ENCODE results near the gene GPR152.

GPR152 gene

DNA sequence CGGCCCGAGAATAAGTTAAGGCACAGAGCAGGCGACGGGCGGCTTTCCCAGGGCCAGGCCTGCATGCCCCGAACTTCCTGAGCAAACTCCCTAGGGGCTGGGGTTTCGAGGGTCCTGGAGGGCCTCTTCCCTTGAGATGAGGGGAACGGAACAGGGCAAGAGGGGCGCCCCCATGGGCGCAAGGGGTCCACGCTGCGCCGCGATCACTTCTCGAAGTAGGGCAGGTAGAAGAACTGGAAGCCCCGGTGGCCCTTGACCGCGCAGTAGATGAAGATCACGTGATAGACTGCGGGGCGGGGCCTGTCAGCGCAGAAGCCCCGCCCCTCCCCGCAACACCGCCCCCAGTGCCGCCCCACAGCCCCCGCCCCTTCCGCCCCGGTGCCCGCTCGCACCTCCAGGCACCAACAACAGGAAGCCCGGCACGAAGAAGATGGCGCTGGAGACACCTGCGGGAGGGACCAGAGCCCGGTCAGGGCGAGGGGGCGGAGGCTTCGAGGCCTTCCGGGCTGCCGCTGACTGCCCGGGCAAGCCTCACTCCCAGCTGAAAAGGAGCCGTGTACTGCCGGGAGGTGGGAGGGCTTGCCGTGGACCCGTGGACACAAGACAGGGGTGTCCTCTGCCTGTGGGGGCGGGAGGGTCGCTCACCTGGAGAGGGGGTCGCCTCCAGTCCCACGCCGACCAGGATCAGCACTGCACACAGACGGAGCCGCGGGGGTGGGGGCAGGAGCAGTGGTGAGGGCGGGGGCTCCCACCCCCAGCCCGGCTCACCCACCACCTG lies 12.1 kb upstream of the GPR152 start:
- H3K36me3 ChIP-seq (ENCODE audit: control insufficient read depth in 4 of 4, insufficient read depth in 4 of 4, low read length in 3 of 4), result peaks cover 0 to 2% (median 0%) of the 10 kb centered on the region in 4 experiments
- no peaks in the 10 kb centered on the region for H3K9me3 ChIP-seq (ENCODE audit: control extremely low read depth in 1 of 5, control insufficient read depth in 4 of 5, insufficient read depth in 2 of 5, low read depth in 1 of 5, low read length in 4 of 5)
- H3K4me3 ChIP-seq (ENCODE audit: control insufficient read depth in 1 of 7, extremely low read depth in 1 of 7, insufficient read depth in 4 of 7, low read depth in 2 of 7, low read length in 6 of 7), result peak overlapping the region; percentile 34 to 91 (median 74)
- H3K4me1 ChIP-seq (ENCODE audit: control extremely low read depth in 1 of 4, control insufficient read depth in 4 of 4, insufficient read depth in 4 of 4, low read length in 3 of 4), result peaks cover 3 to 50% (median 32%) of the 10 kb centered on the region in 4 experiments
- WGBS (ENCODE audit: insufficient coverage), result 11% methylated on average over 41 of the region's 56 CpGs
- peak overlapping the region; percentile 77 to 88 for H3K27ac ChIP-seq (ENCODE audit: insufficient read depth in 1 of 2, low read depth in 1 of 2, low read length in 2 of 2, poor library complexity in 1 of 2, severe bottlenecking in 2 of 2)
- CTCF ChIA-PET, result interaction anchor here (0.9 to 1.3 kb wide), 3 partner anchors 24 to 77 kb away, joined by 3 read pairs; no protein-coding TSS in a partner anchor
- DNase-seq, result peak; percentile 86 to 93 (median 90)
- POLR2A ChIA-PET, result interaction anchor here (1.2 to 1.5 kb wide), 2 partner anchors 27 to 73 kb away, joined by 3 to 5 read pairs; partner anchors contain the start of genes PTPRCAP and RAD9A
- H3K27me3 ChIP-seq (replicated peaks in 2 of 5; ENCODE audit: control insufficient read depth in 4 of 5, insufficient read depth in 5 of 5, low read length in 4 of 5), result no peaks in the 10 kb centered on the region

DNA sequence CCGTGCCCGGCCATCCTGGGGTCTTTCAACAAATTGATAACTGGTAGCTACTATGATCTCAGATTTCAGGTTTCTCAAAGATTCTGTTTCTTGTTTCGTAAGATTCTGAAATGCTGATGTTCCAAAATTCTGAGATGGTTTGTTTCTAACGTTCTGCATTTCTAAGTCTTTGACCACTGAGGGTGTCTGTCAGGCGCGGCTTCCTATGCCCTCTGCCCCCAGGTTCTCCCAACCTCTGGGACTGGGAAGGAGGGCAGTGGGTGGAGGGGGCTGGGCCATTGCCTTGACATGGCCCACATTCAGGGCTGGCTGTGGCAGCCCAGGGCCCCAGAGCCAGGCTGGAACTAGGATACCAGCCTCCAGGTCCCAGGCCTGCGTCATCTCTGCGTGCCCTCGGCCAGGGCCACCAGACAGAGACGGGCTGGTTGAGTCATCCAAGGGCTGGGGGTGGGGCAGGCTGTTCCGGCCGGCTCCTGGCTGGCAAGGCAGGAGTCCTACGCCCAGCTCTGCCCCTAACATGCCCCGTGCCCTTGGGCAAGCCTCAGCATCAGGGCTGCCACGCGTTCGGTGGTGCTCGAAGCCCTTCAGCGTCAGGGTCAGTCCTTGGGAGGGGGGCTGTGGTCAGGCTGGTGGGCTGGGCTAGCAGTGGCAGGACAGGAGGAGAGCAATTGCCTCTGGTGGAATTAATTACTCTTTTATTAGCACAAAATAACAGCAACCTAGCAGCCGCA lies 11.3 kb upstream of the GPR152 start:
- Histone ChIP-seq H3K27ac (ENCODE audit: insufficient read depth in 1 of 2, low read depth in 1 of 2, low read length in 2 of 2, poor library complexity in 1 of 2, severe bottlenecking in 2 of 2) (peak overlapping the region in 1 of 2 experiments; percentile 88), H3K36me3 (ENCODE audit: control insufficient read depth in 4 of 4, insufficient read depth in 4 of 4, low read length in 3 of 4) (peaks cover 0 to 2% (median 0%) of the 10 kb centered on the region in 4 experiments), H3K27me3 (replicated peaks in 2 of 5; ENCODE audit: control insufficient read depth in 4 of 5, insufficient read depth in 5 of 5, low read length in 4 of 5) (no peaks in the 10 kb centered on the region), H3K4me3 (ENCODE audit: control insufficient read depth in 1 of 7, extremely low read depth in 1 of 7, insufficient read depth in 4 of 7, low read depth in 2 of 7, low read length in 6 of 7) (peak overlapping the region in 6 of 7 experiments; percentile 8 to 69 (median 54)), H3K9me3 (ENCODE audit: control extremely low read depth in 1 of 5, control insufficient read depth in 4 of 5, insufficient read depth in 2 of 5, low read depth in 1 of 5, low read length in 4 of 5) (no peaks in the 10 kb centered on the region), H3K4me1 (ENCODE audit: control extremely low read depth in 1 of 4, control insufficient read depth in 4 of 4, insufficient read depth in 4 of 4, low read length in 3 of 4) (peaks cover 3 to 46% (median 31%) of the 10 kb centered on the region in 4 experiments)
- DNase-seq, result no peak
- CTCF ChIA-PET, result interaction anchor here (0.7 kb wide), 1 partner anchor 23 kb away, joined by 3 read pairs; no protein-coding TSS in a partner anchor
- POLR2A ChIA-PET, result no interaction called here
- WGBS (ENCODE audit: insufficient coverage), result 94% methylated on average over 19 of the region's 20 CpGs

DNA sequence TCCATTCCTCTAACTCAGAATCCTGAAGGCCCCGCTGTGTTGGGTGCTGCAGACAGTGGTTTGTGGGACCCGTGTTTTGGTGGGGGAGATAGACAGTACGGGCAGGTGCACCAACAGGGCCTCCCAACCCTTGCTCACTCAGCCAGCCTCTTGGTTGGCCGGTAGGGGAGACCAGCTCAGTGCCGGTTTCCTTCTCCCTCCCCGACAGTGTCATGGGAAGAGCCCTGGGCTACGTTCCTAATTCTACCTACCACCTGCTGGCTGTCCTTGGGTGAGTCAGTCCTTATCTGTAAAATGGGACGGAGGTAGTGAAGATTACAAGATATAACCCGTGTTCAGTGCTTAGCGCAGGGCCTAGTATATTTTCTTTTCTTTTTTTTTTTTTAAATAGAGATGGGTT lies 10.7 kb upstream of the GPR152 start:
- Histone ChIP-seq H3K9me3 (ENCODE audit: control extremely low read depth in 1 of 5, control insufficient read depth in 4 of 5, insufficient read depth in 2 of 5, low read depth in 1 of 5, low read length in 4 of 5) (no peaks in the 10 kb centered on the region), H3K36me3 (ENCODE audit: control insufficient read depth in 4 of 4, insufficient read depth in 4 of 4, low read length in 3 of 4) (peaks cover 0 to 2% (median 0%) of the 10 kb centered on the region in 4 experiments), H3K4me1 (ENCODE audit: control extremely low read depth in 1 of 4, control insufficient read depth in 4 of 4, insufficient read depth in 4 of 4, low read length in 3 of 4) (peaks cover 3 to 40% (median 25%) of the 10 kb centered on the region in 4 experiments), H3K4me3 (ENCODE audit: control insufficient read depth in 1 of 7, extremely low read depth in 1 of 7, insufficient read depth in 4 of 7, low read depth in 2 of 7, low read length in 6 of 7) (no peak overlapping the region), H3K27ac (ENCODE audit: insufficient read depth in 1 of 2, low read depth in 1 of 2, low read length in 2 of 2, poor library complexity in 1 of 2, severe bottlenecking in 2 of 2) (peak overlapping the region in 1 of 2 experiments; percentile 88), H3K27me3 (replicated peaks in 2 of 5; ENCODE audit: control insufficient read depth in 4 of 5, insufficient read depth in 5 of 5, low read length in 4 of 5) (no peaks in the 10 kb centered on the region)
- POLR2A ChIA-PET, result no interaction called here
- CTCF ChIA-PET, result interaction anchor here (0.7 kb wide), 1 partner anchor 22 kb away, joined by 3 read pairs; no protein-coding TSS in a partner anchor
- DNase-seq, result no peak
- WGBS (ENCODE audit: insufficient coverage), result 100% methylated on average over 3 of the region's 10 CpGs

DNA sequence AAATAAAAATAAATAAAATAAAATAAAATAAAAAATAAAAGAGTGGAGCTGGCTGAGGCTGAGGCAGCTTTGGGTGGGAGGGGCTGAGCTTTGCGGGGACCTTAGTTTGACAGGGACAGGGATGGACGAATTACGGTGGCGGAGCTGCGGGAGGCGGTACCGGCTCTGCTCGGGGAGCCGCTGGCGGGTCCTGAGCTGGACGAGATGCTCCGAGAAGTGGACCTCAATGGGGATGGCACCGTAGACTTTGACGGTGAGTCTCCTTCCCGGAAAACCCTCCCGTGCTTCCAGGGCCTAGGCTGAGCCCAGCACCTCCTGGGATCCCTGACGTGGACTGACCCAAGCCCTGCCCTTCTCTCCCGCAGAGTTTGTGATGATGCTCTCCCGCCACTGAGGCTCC lies 5.7 kb upstream of the GPR152 start:
- no peak for DNase-seq
- Histone ChIP-seq H3K4me3 (ENCODE audit: control insufficient read depth in 1 of 7, extremely low read depth in 1 of 7, insufficient read depth in 4 of 7, low read depth in 2 of 7, low read length in 6 of 7) (no peak overlapping the region), H3K4me1 (ENCODE audit: control extremely low read depth in 1 of 4, control insufficient read depth in 4 of 4, insufficient read depth in 4 of 4, low read length in 3 of 4) (peaks cover 0 to 11% (median 5%) of the 10 kb centered on the region in 4 experiments), H3K27ac (ENCODE audit: insufficient read depth in 1 of 2, low read depth in 1 of 2, low read length in 2 of 2, poor library complexity in 1 of 2, severe bottlenecking in 2 of 2) (no peak overlapping the region), H3K9me3 (ENCODE audit: control extremely low read depth in 1 of 5, control insufficient read depth in 4 of 5, insufficient read depth in 2 of 5, low read depth in 1 of 5, low read length in 4 of 5) (no peaks in the 10 kb centered on the region), H3K36me3 (ENCODE audit: control insufficient read depth in 4 of 4, insufficient read depth in 4 of 4, low read length in 3 of 4) (peaks cover 0 to under 1% (median 0%) of the 10 kb centered on the region in 4 experiments), H3K27me3 (replicated peaks in 2 of 5; ENCODE audit: control insufficient read depth in 4 of 5, insufficient read depth in 5 of 5, low read length in 4 of 5) (no peaks in the 10 kb centered on the region)
- ChIA-PET POLR2A (no interaction called here), CTCF (no interaction called here)
- WGBS (ENCODE audit: insufficient coverage), result 98% methylated on average over 17 of the region's 19 CpGs

DNA sequence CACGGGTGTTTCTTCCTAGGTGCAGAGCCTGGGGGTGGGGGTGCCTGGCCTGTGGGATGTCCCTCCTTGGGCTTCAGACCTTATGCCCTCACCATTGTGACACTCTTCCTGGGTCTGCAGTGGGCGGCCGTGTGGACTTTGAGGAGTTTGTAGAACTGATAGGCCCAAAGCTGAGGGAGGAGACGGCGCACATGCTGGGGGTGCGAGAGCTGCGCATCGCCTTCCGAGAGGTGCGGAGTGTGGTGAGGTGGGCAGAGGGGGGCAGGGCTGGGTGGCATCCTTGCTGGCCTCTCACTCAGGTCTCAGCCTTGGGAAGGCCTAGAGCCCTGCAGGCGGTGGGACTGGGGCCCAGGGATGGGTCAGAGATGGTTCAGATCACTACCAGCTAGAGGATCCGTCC lies 4.9 kb upstream of the GPR152 start:
- POLR2A ChIA-PET, result no interaction called here

DNA sequence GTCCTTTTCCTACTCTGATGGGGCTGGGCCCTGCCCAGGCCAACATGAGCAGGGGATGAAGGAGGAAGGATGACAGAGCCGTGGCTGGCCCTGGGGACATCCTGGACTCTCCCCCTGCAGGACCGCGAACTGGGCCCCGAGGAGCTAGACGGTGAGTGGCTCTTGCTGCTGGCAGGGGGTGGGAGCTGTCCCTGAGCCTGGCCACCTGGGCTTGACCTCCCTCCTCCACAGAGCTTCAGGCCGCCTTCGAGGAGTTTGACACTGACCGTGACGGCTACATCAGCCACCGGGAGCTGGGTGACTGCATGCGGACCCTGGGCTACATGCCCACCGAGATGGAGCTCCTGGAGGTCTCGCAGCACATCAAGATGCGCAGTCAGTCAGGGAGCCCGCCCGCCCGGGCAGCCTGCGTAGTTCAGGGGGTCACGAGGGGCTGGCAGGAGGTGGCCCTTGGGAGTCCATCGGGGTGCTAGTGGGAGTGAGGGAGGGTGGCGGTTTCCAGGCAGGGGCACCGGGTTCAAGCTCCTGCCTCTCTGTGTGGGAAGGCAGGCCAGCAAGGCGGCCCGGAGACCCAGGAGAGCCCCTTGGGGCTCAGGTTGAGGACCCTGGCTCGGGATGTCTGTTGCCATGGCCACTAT lies 3.7 kb upstream of the GPR152 start:
- ChIA-PET POLR2A (interaction anchor here (0.6 kb wide), 1 partner anchor 10 kb away, joined by 4 read pairs; no protein-coding TSS in a partner anchor), CTCF (no interaction called here)
- DNase-seq, result no peak
- H3K36me3 ChIP-seq (ENCODE audit: control insufficient read depth in 4 of 4, insufficient read depth in 4 of 4, low read length in 3 of 4), result no peaks in the 10 kb centered on the region
- H3K9me3 ChIP-seq (ENCODE audit: control extremely low read depth in 1 of 5, control insufficient read depth in 4 of 5, insufficient read depth in 2 of 5, low read depth in 1 of 5, low read length in 4 of 5), result no peaks in the 10 kb centered on the region
- WGBS (ENCODE audit: insufficient coverage), result 93% methylated on average over 19 of the region's 25 CpGs
- peaks cover 0 to 11% (median 5%) of the 10 kb centered on the region in 4 experiments for H3K4me1 ChIP-seq (ENCODE audit: control extremely low read depth in 1 of 4, control insufficient read depth in 4 of 4, insufficient read depth in 4 of 4, low read length in 3 of 4)
- H3K27me3 ChIP-seq (replicated peaks in 2 of 5; ENCODE audit: control insufficient read depth in 4 of 5, insufficient read depth in 5 of 5, low read length in 4 of 5), result no peaks in the 10 kb centered on the region
- no peak overlapping the region for H3K4me3 ChIP-seq (ENCODE audit: control insufficient read depth in 1 of 7, extremely low read depth in 1 of 7, insufficient read depth in 4 of 7, low read depth in 2 of 7, low read length in 6 of 7)
- H3K27ac ChIP-seq (ENCODE audit: insufficient read depth in 1 of 2, low read depth in 1 of 2, low read length in 2 of 2, poor library complexity in 1 of 2, severe bottlenecking in 2 of 2), result no peak overlapping the region

More for the DNA sequence above, 4.9 kb upstream of the GPR152 start:
- DNase-seq, result no peak
- Histone ChIP-seq H3K27me3 (replicated peaks in 2 of 5; ENCODE audit: control insufficient read depth in 4 of 5, insufficient read depth in 5 of 5, low read length in 4 of 5) (no peaks in the 10 kb centered on the region), H3K36me3 (ENCODE audit: control insufficient read depth in 4 of 4, insufficient read depth in 4 of 4, low read length in 3 of 4) (no peaks in the 10 kb centered on the region), H3K27ac (ENCODE audit: insufficient read depth in 1 of 2, low read depth in 1 of 2, low read length in 2 of 2, poor library complexity in 1 of 2, severe bottlenecking in 2 of 2) (no peak overlapping the region), H3K4me3 (ENCODE audit: control insufficient read depth in 1 of 7, extremely low read depth in 1 of 7, insufficient read depth in 4 of 7, low read depth in 2 of 7, low read length in 6 of 7) (no peak overlapping the region), H3K9me3 (ENCODE audit: control extremely low read depth in 1 of 5, control insufficient read depth in 4 of 5, insufficient read depth in 2 of 5, low read depth in 1 of 5, low read length in 4 of 5) (no peaks in the 10 kb centered on the region), H3K4me1 (ENCODE audit: control extremely low read depth in 1 of 4, control insufficient read depth in 4 of 4, insufficient read depth in 4 of 4, low read length in 3 of 4) (peaks cover 0 to 11% (median 5%) of the 10 kb centered on the region in 4 experiments)
- WGBS (ENCODE audit: insufficient coverage), result 96% methylated on average over 10 of the region's 12 CpGs
- CTCF ChIA-PET, result no interaction called here

Measured in common myeloid progenitor, CD34-positive (primary cell).